Measurements from ENCODE around the gene PAEP.

The PAEP gene

DNA sequence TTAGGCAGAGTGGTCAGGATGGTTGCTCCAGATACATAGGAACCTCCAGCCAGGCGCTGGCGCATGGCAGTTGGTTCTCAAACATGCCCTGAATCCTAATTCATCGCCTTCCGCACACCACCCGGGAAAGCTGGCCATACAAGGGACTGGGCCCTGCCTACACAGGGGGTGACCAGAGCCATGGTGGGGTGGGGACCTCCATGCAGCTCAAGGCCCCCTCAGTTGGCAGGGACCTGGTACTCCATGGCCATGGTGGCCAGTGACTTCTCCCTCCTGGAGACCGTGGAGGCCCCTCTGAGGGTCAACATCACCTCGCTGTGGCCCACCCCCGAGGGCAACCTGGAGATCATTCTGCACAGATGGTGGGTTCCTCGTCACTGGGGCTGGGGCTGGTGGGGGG lies 26.8 kb downstream of the PAEP start:
- H3K9me3 ChIP-seq (ENCODE audit: insufficient read depth, low read length), result no peaks in the 10 kb centered on the region
- TF ChIP-seq EZH2phosphoT487 (conservative IDR thresholded peaks at IDR 0.05; ENCODE audit: low read length), result no peak
- TF ChIP-seq, protein P1, sequence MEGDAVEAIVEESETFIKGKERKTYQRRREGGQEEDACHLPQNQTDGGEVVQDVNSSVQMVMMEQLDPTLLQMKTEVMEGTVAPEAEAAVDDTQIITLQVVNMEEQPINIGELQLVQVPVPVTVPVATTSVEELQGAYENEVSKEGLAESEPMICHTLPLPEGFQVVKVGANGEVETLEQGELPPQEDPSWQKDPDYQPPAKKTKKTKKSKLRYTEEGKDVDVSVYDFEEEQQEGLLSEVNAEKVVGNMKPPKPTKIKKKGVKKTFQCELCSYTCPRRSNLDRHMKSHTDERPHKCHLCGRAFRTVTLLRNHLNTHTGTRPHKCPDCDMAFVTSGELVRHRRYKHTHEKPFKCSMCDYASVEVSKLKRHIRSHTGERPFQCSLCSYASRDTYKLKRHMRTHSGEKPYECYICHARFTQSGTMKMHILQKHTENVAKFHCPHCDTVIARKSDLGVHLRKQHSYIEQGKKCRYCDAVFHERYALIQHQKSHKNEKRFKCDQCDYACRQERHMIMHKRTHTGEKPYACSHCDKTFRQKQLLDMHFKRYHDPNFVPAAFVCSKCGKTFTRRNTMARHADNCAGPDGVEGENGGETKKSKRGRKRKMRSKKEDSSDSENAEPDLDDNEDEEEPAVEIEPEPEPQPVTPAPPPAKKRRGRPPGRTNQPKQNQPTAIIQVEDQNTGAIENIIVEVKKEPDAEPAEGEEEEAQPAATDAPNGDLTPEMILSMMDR (IDR thresholded peaks at IDR 0.05; ENCODE audit: insufficient read depth, low read length, poor library complexity, severe bottlenecking), result no peak
- no peaks in the 10 kb centered on the region for H3K36me3 ChIP-seq (ENCODE audit: low read length)
- no peak overlapping the region for H3K4me2 ChIP-seq (ENCODE audit: low read depth, low read length, poor library complexity, severe bottlenecking)
- H3F3A ChIP-seq (ENCODE audit: insufficient read depth), result no peaks in the 10 kb centered on the region
- H3K9me2 ChIP-seq (replicated peaks; ENCODE audit: insufficient read depth, low read length), result no peaks in the 10 kb centered on the region
- no peak overlapping the region for H2AFZ ChIP-seq (ENCODE audit: low read depth, low read length, severe bottlenecking)
- H3K27me3 ChIP-seq (ENCODE audit: low read length), result no peaks in the 10 kb centered on the region
- no peak overlapping the region for H3K27ac ChIP-seq (ENCODE audit: low read depth, low read length)
- H3K4me3 ChIP-seq (ENCODE audit: insufficient read depth, low read length, poor library complexity, severe bottlenecking), result no peak overlapping the region
- H3K9ac ChIP-seq (ENCODE audit: low read length), result no peak overlapping the region
- no peaks in the 10 kb centered on the region for H4K20me1 ChIP-seq (ENCODE audit: low read depth, low read length)
- no peaks in the 10 kb centered on the region for H3K79me2 ChIP-seq (ENCODE audit: insufficient read depth, low read length)

DNA sequence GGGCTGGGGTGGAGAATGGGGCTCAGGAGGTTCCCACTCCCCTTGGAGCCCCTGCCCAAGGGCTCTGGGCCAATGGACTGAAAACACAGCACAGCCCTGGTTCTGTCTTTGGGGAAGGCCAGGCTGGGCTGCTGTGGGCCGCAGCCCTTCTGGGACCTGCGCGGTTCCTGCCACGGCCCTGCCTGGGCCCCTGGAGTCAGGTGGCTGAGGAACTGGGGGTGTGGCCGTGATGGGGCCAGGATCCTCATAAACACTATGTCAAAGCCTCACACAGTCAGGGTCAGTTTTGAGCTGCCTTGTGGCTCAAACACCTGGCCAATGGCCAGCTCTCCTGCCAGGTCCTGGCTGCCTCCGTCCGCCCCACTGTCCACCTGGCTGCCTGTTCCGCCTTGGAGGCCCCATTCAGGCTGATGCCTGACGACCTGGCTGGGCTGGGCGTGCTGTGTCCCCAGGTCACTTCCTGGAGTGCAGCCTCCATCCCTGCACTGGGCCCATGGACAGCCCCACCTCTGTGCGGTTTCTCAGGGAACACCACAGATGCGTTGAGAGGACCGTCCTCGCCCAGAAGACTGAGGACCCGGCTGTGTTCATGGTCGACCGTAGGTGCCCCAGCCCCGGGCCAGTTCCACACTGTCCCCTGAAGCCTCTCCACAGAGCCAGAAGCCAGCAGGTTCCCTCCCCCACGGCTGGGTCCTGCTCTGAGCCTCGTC lies 27.5 kb downstream of the PAEP start:
- H3K27ac ChIP-seq (ENCODE audit: low read depth, low read length), result no peak overlapping the region
- no peaks in the 10 kb centered on the region for H3K36me3 ChIP-seq (ENCODE audit: low read length)
- H3K9ac ChIP-seq (ENCODE audit: low read length), result no peak overlapping the region
- H3K9me3 ChIP-seq (ENCODE audit: insufficient read depth, low read length), result no peaks in the 10 kb centered on the region
- H3K4me2 ChIP-seq (ENCODE audit: low read depth, low read length, poor library complexity, severe bottlenecking), result no peak overlapping the region
- H4K20me1 ChIP-seq (ENCODE audit: low read depth, low read length), result no peaks in the 10 kb centered on the region
- no peaks in the 10 kb centered on the region for H3K9me2 ChIP-seq (replicated peaks; ENCODE audit: insufficient read depth, low read length)
- no peaks in the 10 kb centered on the region for H3F3A ChIP-seq (ENCODE audit: insufficient read depth)
- no peaks in the 10 kb centered on the region for H3K27me3 ChIP-seq (ENCODE audit: low read length)
- no peaks in the 10 kb centered on the region for H3K79me2 ChIP-seq (ENCODE audit: insufficient read depth, low read length)
- TF ChIP-seq EZH2phosphoT487 (conservative IDR thresholded peaks at IDR 0.05; ENCODE audit: low read length), result no peak
- TF ChIP-seq, protein P1 (IDR thresholded peaks at IDR 0.05; ENCODE audit: insufficient read depth, low read length, poor library complexity, severe bottlenecking), result no peak
- H2AFZ ChIP-seq (ENCODE audit: low read depth, low read length, severe bottlenecking), result no peak overlapping the region
- no peak overlapping the region for H3K4me3 ChIP-seq (ENCODE audit: insufficient read depth, low read length, poor library complexity, severe bottlenecking)

DNA sequence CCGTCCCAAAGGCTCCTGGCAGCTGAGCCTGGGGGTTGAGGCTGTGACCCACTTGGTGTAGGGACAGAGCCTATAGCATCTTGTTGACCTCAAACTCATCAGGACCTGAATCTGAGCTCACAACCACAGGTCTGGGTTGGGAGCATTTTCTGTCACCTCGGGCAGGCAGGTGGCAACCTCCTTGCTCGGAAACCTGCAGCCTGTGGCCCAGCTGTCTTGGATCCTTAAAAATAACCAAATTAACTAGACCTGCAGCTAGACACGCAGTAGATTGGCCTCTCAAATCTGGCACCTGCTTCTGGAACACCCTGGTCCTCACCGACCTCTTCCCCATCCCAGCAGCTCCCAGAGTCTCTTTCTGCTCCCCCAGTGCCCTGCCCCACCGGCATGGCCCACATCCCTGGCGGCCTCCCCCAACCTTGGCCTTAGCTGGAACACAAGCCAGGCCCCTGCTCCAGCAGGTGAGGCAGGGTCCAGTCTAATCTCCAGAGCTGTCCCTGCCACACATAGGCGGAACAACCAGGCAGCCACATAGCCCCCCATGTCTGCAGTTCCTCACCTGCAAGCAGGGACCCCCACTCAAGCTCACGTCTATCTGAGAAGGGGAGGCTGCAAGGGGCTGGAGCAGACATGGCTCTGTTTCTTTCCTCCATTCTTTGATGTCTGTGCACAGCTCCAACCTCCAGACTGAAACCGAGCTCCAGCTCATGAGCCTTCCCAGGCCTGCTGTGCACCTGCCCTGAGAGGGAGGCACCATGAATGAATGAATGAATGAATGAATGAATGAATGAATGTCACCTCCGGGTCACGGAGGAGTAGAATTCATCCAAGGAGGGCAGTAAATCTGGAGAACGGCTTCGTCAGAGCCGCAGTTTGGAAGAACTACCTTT lies 28.3 kb downstream of the PAEP start:
- TF ChIP-seq, protein P1 (IDR thresholded peaks at IDR 0.05; ENCODE audit: insufficient read depth, low read length, poor library complexity, severe bottlenecking), result no peak
- no peak for TF ChIP-seq EZH2phosphoT487 (conservative IDR thresholded peaks at IDR 0.05; ENCODE audit: low read length)
- Histone ChIP-seq H3K9ac (ENCODE audit: low read length) (no peak overlapping the region), H3K27me3 (ENCODE audit: low read length) (no peaks in the 10 kb centered on the region)

More for the DNA sequence above, 28.3 kb downstream of the PAEP start:
- Histone ChIP-seq H3K36me3 (ENCODE audit: low read length) (no peaks in the 10 kb centered on the region), H4K20me1 (ENCODE audit: low read depth, low read length) (no peaks in the 10 kb centered on the region), H3K79me2 (ENCODE audit: insufficient read depth, low read length) (no peaks in the 10 kb centered on the region), H3F3A (ENCODE audit: insufficient read depth) (no peaks in the 10 kb centered on the region), H3K4me2 (ENCODE audit: low read depth, low read length, poor library complexity, severe bottlenecking) (no peak overlapping the region), H3K4me3 (ENCODE audit: insufficient read depth, low read length, poor library complexity, severe bottlenecking) (no peak overlapping the region), H3K9me2 (replicated peaks; ENCODE audit: insufficient read depth, low read length) (no peaks in the 10 kb centered on the region), H3K27ac (ENCODE audit: low read depth, low read length) (no peak overlapping the region), H3K9me3 (ENCODE audit: insufficient read depth, low read length) (no peaks in the 10 kb centered on the region), H2AFZ (ENCODE audit: low read depth, low read length, severe bottlenecking) (no peak overlapping the region)

All from SU-DHL-6 (cell line).